ENCODE results near the gene APH1A. TPM values are rescaled to one million over a fixed set of nuclear protein-coding genes. Genes with fewer than 3 reads are reported as not detected.
A peak's percentile ranks its signal among the peaks of the same experiment; 100 is the strongest.
"Not testable (repeated sequence)": the region's sequence is repeated elsewhere in the genome, so short reads cannot be mapped to it uniquely, and the experiment has no call there.

Gene APH1A
- total and polyA plus RNA-seq, 2 donors, result 74.2 to 102 TPM

DNA sequence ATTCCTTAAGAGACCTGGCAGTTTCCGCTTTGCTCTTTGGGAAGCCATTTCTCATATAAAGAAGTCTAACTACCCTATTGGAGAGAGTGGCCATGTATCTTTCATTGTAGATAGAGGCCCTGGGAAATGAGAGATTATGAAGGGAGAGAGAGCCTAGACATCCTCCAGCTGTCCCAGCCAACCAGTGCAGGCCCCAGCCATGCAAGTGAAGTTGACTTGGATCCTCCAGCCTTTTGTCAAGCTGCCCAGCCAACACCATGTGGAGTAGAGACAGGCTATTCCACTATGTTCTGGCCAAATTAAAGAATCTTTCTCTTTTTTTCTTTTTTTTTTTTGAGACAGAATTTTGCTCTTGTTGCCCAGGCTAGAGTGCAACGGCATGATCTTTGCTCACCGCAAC, 25.8 kb downstream of the APH1A start:
- Histone ChIP-seq H3K27ac (ENCODE audit: low read depth in 1 of 2, low read length in 1 of 2) (no peak overlapping the region), H3K36me3 (ENCODE audit: control insufficient read depth in 2 of 2, insufficient read depth in 2 of 2, low read length in 1 of 2) (no peaks in the 10 kb centered on the region), H3K4me1 (ENCODE audit: control insufficient read depth in 2 of 2, insufficient read depth in 2 of 2, low read length in 2 of 2) (no peaks in the 10 kb centered on the region), H3K9me3 (ENCODE audit: control insufficient read depth in 2 of 2, insufficient read depth in 1 of 2, low read length in 1 of 2) (no peaks in the 10 kb centered on the region), H3K4me3 (ENCODE audit: low read length in 2 of 2) (no peak overlapping the region), H3K27me3 (ENCODE audit: control insufficient read depth in 2 of 2, insufficient read depth in 1 of 2, low read length in 1 of 2) (no peaks in the 10 kb centered on the region)
- 97% methylated on average over 3 of the region's 3 CpGs for WGBS
- DNase-seq (ENCODE audit: low read depth in 6 of 9, low spot score in 9 of 9), result no peak

DNA sequence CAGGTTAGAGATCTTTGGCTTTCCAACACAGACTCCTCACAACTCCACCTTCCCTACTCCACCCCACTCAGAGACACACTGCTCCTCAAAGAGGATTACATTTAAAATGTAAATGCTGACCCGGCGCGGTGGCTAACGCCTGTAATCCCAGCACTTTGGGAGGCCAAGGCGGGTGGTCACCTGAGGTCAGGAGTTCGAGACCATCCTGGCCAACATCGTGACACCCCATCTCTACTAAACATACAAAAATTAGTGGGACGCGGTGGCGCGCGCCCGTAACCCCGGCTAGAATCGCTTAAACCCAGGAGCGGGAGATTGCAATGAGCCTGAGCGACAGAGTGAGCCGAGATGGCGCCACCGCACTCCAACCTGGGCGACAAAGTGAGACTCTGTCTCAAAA, 31.1 kb downstream of the APH1A start:
- WGBS, result 99% methylated on average over 21 of the region's 21 CpGs

DNA sequence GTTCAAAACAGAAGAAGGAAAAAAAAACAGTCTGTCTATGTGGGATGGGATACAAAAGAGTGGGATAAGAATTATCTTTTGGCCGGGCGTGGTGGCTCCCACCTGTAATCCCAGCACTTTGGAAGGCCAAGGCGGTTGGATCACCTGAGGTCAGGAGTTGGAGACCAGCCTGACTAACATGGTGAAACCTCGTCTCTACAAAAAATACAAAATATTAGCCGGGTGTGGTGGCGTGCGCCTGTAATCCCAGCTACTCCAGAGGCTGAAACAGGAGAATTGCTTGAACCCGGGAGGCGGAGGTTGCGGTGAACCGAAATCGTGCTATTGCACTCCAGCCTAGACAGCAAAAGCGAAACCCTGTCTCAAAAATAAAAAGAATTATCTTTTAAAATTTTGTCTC, 31.6 kb downstream of the APH1A start:
- DNase-seq (ENCODE audit: low read depth in 6 of 9, low spot score in 9 of 9); H3K4me3 ChIP-seq (ENCODE audit: low read length in 2 of 2); H3K9me3 ChIP-seq (ENCODE audit: control insufficient read depth in 2 of 2, insufficient read depth in 1 of 2, low read length in 1 of 2); H3K27me3 ChIP-seq (ENCODE audit: control insufficient read depth in 2 of 2, insufficient read depth in 1 of 2, low read length in 1 of 2); H3K27ac ChIP-seq (ENCODE audit: low read depth in 1 of 2, low read length in 1 of 2); H3K36me3 ChIP-seq (ENCODE audit: control insufficient read depth in 2 of 2, insufficient read depth in 2 of 2, low read length in 1 of 2): not testable (repeated sequence)
- peaks cover 6 to 19% of the 10 kb centered on the region in 2 donors for H3K4me1 ChIP-seq (ENCODE audit: control insufficient read depth in 2 of 2, insufficient read depth in 2 of 2, low read length in 2 of 2)
- 96% methylated on average over 13 of the region's 13 CpGs for WGBS

More for the DNA sequence above, 31.1 kb downstream of the APH1A start:
- Histone ChIP-seq H3K36me3 (ENCODE audit: control insufficient read depth in 2 of 2, insufficient read depth in 2 of 2, low read length in 1 of 2) (no peaks in the 10 kb centered on the region), H3K9me3 (ENCODE audit: control insufficient read depth in 2 of 2, insufficient read depth in 1 of 2, low read length in 1 of 2) (no peaks in the 10 kb centered on the region), H3K27me3 (ENCODE audit: control insufficient read depth in 2 of 2, insufficient read depth in 1 of 2, low read length in 1 of 2) (no peaks in the 10 kb centered on the region), H3K27ac (ENCODE audit: low read depth in 1 of 2, low read length in 1 of 2) (no peak overlapping the region), H3K4me3 (ENCODE audit: low read length in 2 of 2) (no peak overlapping the region), H3K4me1 (ENCODE audit: control insufficient read depth in 2 of 2, insufficient read depth in 2 of 2, low read length in 2 of 2) (peaks cover 6 to 19% of the 10 kb centered on the region in 2 donors)
- DNase-seq (ENCODE audit: low read depth in 6 of 9, low spot score in 9 of 9), result no peak

DNA sequence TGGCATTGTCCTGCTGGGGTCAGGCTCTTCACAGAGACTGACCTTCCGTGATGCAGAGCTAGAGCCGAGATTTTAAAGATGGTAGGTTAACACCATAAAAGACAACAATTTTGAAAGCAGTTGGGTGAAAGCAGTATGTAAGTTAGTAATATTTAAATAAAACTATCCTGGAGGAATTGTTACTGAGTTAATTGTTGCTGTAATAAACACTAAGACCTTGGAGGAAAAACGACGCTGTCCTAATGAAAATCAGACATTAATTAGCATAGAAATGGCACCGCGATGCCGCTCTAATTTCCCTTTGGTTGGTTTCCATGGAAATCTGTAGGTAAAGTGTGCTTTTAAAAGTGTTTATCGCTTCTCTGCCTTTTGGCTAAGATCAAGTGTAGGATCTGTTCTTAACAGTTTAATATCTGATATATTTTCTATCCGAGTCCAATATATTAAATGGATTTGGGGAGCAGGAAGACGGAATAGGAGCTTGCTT, 32.2 kb downstream of the APH1A start:
- Histone ChIP-seq H3K4me3 (ENCODE audit: low read length in 2 of 2) (peak overlapping the region; percentile 92 to 94), H3K4me1 (ENCODE audit: control insufficient read depth in 2 of 2, insufficient read depth in 2 of 2, low read length in 2 of 2) (peaks cover 6 to 19% of the 10 kb centered on the region in 2 donors), H3K27me3 (ENCODE audit: control insufficient read depth in 2 of 2, insufficient read depth in 1 of 2, low read length in 1 of 2) (no peaks in the 10 kb centered on the region), H3K9me3 (ENCODE audit: control insufficient read depth in 2 of 2, insufficient read depth in 1 of 2, low read length in 1 of 2) (no peaks in the 10 kb centered on the region), H3K27ac (ENCODE audit: low read depth in 1 of 2, low read length in 1 of 2) (peak overlapping the region; percentile 36 to 81), H3K36me3 (ENCODE audit: control insufficient read depth in 2 of 2, insufficient read depth in 2 of 2, low read length in 1 of 2) (no peaks in the 10 kb centered on the region)
- WGBS, result 44% methylated on average over 10 of the region's 10 CpGs
- DNase-seq (ENCODE audit: low read depth in 6 of 9, low spot score in 9 of 9), result no peak

DNA sequence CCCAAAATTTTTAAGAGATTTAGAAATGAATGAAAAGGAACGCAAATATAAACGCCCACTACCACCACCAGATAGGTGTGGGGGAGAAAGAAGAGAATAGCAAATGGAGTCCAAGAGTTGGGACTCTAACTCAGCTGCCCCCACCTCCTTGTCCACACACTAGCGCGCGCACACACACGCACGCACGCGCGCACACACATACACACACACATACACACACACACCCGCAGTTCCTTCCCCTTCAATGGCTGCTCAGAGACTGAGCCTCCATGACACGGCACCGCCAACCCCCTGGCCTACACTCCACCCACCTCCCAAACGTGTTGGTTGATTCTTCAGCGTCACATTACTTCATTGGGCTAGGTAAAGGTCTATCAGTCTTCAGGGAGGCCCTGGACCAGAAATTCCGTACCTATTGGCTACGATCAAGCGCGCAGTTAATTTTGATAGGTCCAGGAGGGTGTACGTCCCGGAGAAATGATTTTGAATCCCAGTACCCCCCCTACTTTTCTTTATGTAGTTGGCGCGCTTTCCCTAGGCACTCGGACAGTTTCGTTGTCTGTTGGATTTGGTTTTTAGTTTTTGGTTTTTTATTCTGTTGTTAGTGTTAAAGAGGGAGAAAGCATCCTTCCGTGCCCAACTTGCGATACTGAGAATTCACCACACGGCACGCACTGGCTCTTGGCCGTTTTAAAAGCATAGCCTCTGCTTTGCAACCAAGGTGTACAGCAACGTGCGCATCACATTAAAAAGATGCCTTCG, 32.8 kb downstream of the APH1A start, which contains the start of gene ANP32E:
Gene ANP32E, minus strand, starts transcription at position 261 of the 762 bp plus-strand sequence. CDS start 326 bp downstream, outside the sequence.
- Histone ChIP-seq H3K4me1 (ENCODE audit: control insufficient read depth in 2 of 2, insufficient read depth in 2 of 2, low read length in 2 of 2) (peaks cover 6 to 19% of the 10 kb centered on the region in 2 donors), H3K27ac (ENCODE audit: low read depth in 1 of 2, low read length in 1 of 2) (peak within 1 kb of the TSS; percentile 97 to 98), H3K4me3 (ENCODE audit: low read length in 2 of 2) (peak within 1 kb of the TSS; percentile 92 to 94), H3K36me3 (ENCODE audit: control insufficient read depth in 2 of 2, insufficient read depth in 2 of 2, low read length in 1 of 2) (peaks cover 0 to 6% of the 10 kb centered on the region in 2 donors), H3K9me3 (ENCODE audit: control insufficient read depth in 2 of 2, insufficient read depth in 1 of 2, low read length in 1 of 2) (no peaks in the 10 kb centered on the region), H3K27me3 (ENCODE audit: control insufficient read depth in 2 of 2, insufficient read depth in 1 of 2, low read length in 1 of 2) (no peaks in the 10 kb centered on the region)
- under 1% methylated on average over 33 of the region's 33 CpGs for WGBS
- DNase-seq (ENCODE audit: low read depth in 6 of 9, low spot score in 9 of 9), result peak; percentile 93 to 99 (median 97)

GRCh38 chr1:150235294-150235851, 33.4 kb downstream of the APH1A start:
- Histone ChIP-seq H3K9me3 (ENCODE audit: control insufficient read depth in 2 of 2, insufficient read depth in 1 of 2, low read length in 1 of 2) (no peaks in the 10 kb centered on the region), H3K27ac (ENCODE audit: low read depth in 1 of 2, low read length in 1 of 2) (peak overlapping the region; percentile 97 to 98), H3K4me1 (ENCODE audit: control insufficient read depth in 2 of 2, insufficient read depth in 2 of 2, low read length in 2 of 2) (peaks cover 6 to 19% of the 10 kb centered on the region in 2 donors), H3K27me3 (ENCODE audit: control insufficient read depth in 2 of 2, insufficient read depth in 1 of 2, low read length in 1 of 2) (no peaks in the 10 kb centered on the region), H3K4me3 (ENCODE audit: low read length in 2 of 2) (peak overlapping the region; percentile 92 to 94), H3K36me3 (ENCODE audit: control insufficient read depth in 2 of 2, insufficient read depth in 2 of 2, low read length in 1 of 2) (peaks cover 0 to 11% of the 10 kb centered on the region in 2 donors)
- peak in 5 of 9 donors; percentile 15 to 65 (median 35) for DNase-seq (ENCODE audit: low read depth in 6 of 9, low spot score in 9 of 9)
- under 1% methylated on average over 27 of the region's 27 CpGs for WGBS

- Histone ChIP-seq H3K36me3 (ENCODE audit: control insufficient read depth in 2 of 2, insufficient read depth in 2 of 2, low read length in 1 of 2) (peaks cover 0 to 16% of the 10 kb centered on the region in 2 donors), H3K4me1 (ENCODE audit: control insufficient read depth in 2 of 2, insufficient read depth in 2 of 2, low read length in 2 of 2) (peaks cover 6 to 19% of the 10 kb centered on the region in 2 donors), H3K9me3 (ENCODE audit: control insufficient read depth in 2 of 2, insufficient read depth in 1 of 2, low read length in 1 of 2) (no peaks in the 10 kb centered on the region), H3K4me3 (ENCODE audit: low read length in 2 of 2) (peak overlapping the region; percentile 92 to 94), H3K27me3 (ENCODE audit: control insufficient read depth in 2 of 2, insufficient read depth in 1 of 2, low read length in 1 of 2) (no peaks in the 10 kb centered on the region), H3K27ac (ENCODE audit: low read depth in 1 of 2, low read length in 1 of 2) (peak overlapping the region; percentile 97 to 98)
- under 1% methylated on average over 78 of the region's 78 CpGs for WGBS
- peak in 7 of 9 donors; percentile 42 to 82 (median 65) for DNase-seq (ENCODE audit: low read depth in 6 of 9, low spot score in 9 of 9)
These were observed 34.1 kb downstream of the APH1A start for GRCh38 chr1:150234566-150235293.

GRCh38 chr1:150234309-150234565, 34.6 kb downstream of the APH1A start:
- Histone ChIP-seq H3K27me3 (ENCODE audit: control insufficient read depth in 2 of 2, insufficient read depth in 1 of 2, low read length in 1 of 2) (no peaks in the 10 kb centered on the region), H3K4me1 (ENCODE audit: control insufficient read depth in 2 of 2, insufficient read depth in 2 of 2, low read length in 2 of 2) (peaks cover 6 to 19% of the 10 kb centered on the region in 2 donors), H3K27ac (ENCODE audit: low read depth in 1 of 2, low read length in 1 of 2) (peak overlapping the region; percentile 97 to 98), H3K36me3 (ENCODE audit: control insufficient read depth in 2 of 2, insufficient read depth in 2 of 2, low read length in 1 of 2) (peaks cover 4 to 20% of the 10 kb centered on the region in 2 donors), H3K4me3 (ENCODE audit: low read length in 2 of 2) (peak overlapping the region; percentile 92 to 94), H3K9me3 (ENCODE audit: control insufficient read depth in 2 of 2, insufficient read depth in 1 of 2, low read length in 1 of 2) (no peaks in the 10 kb centered on the region)
- no peak for DNase-seq (ENCODE audit: low read depth in 6 of 9, low spot score in 9 of 9)
- under 1% methylated on average over 9 of the region's 9 CpGs for WGBS

All from thymus (tissue), 11 donors.